HG03354 (cell line): ENCODE measurements around the gene OR2A1.
"Not testable (repeated sequence)": the region's sequence is repeated elsewhere in the genome, so short reads cannot be mapped to it uniquely, and the experiment has no call there.

ENCODE experiments used
- ATAC-seq: cut with Tn5 transposase; IDR thresholded peaks from one replicate; pipeline ENCODE4 v1.9.1; 2021; ENCODE audit warnings: mild to moderate bottlenecking; ENCODE audit not compliant: unreplicated experiment, poor library complexity, severe bottlenecking

OR2A1 gene

DNA sequence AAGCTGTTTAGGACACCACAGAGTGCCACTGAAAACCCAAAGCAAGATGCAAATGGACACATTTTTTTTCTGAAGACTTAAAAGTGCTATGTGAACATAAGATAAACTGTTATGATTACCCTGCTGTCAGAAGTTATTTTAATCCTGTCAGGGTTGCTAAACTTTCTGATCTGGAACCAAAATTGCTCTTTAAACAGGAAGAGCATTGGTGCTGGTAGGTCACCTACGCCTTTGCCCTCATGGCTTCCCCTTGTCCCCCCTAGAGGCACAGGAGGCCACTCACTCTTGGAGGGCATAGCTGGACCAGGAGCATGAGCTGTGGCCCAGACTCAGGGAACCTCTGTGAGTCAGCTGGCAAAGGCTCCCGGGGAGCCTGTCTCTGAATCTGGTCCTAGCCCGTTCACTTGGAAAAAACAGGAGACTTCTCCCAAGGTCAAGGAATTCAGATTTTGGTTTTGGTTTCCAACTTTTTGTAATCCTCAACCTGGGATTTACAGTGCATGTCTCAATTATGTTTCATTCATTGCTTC lies 9.5 kb downstream of the OR2A1 start:
- not testable (repeated sequence) for ATAC-seq

GRCh38 chr7:144323359-144323758 lies 11.1 kb downstream of the OR2A1 start:
- ATAC-seq, result not testable (repeated sequence)

DNA sequence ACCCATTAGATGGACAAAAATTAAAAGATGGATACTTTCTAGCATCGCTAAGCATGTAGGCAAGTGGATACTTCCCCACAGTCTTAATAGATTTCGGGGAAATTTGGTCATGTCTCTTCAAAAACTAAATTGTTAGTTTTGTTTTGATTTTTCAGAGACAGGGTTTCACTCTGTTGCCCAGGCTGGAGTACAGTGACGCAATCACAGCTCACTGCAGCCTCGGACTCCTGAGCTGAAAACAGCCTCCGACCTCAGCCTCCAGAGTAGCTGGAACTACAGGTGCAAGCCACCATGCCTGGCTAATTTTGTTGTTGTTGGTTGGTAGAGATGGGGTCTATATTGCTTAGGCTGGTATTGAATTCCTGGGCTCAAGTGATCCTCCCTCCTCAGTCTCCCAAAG lies 13.6 kb downstream of the OR2A1 start:
- not testable (repeated sequence) for ATAC-seq

GRCh38 chr7:144330044-144330443 lies 17.8 kb downstream of the OR2A1 start:
- ATAC-seq, result not testable (repeated sequence)

DNA sequence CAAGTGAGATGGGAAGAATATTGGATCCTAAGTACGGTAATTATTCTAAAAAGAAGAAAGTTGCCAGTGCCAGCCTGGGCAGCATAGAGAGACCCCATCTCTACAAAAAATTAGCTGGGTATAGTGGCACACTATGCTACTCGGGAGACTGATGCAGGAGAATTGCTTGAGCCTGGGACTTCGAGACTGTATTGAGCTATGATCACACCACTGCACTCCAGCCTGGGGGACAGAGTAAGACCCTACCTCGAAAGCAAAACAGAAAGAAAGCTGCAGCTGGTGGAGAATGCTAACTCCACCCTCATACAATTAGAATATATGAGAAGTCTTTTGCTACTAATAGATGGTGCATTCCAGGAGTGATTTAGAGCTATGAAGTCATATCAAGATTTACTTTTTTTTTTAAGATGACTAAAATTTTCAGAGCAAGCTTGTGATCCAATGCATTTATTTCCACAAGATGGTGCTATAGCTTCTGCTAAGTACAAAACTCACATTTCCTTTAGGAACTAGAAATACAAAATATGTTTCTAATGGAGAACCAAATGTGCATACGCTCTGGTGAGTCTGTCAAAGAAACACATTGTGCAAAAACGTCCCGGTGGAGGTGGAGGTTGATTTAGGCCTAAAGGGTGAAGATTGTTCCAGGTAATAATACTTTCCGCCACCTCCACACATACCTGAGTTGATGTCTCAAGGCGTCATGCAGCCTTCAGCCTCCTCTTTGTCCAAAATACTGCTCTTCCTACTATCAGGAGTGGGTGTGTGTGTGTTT lies 19.2 kb downstream of the OR2A1 start:
- ATAC-seq, result peak; percentile 71

GRCh38 chr7:144331996-144332288 lies 19.7 kb downstream of the OR2A1 start:
- not testable (repeated sequence) for ATAC-seq

- ATAC-seq, result peak; percentile 34
These were observed 36.4 kb downstream of the OR2A1 start for GRCh38 chr7:144348625-144349024.

DNA sequence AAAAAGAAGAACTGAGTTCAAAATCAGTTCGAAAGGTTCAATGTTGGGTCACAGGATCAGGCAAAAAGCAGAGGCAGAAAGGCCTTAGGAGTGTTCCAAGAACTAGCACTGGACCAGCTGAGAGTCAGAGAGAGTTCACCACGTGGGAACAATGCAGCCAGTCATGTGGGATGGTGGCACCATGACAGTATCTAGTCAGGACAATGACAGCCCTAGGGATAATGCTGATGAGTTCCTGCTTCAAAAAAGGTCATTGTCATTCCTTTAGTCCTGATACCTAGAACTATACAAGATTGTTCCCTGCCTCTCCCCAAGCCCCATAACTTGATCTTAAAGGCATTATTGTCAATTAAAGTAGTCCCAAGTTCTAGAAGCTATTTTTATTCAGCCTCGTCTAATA lies 39.4 kb downstream of the OR2A1 start:
- not testable (repeated sequence) for ATAC-seq

DNA sequence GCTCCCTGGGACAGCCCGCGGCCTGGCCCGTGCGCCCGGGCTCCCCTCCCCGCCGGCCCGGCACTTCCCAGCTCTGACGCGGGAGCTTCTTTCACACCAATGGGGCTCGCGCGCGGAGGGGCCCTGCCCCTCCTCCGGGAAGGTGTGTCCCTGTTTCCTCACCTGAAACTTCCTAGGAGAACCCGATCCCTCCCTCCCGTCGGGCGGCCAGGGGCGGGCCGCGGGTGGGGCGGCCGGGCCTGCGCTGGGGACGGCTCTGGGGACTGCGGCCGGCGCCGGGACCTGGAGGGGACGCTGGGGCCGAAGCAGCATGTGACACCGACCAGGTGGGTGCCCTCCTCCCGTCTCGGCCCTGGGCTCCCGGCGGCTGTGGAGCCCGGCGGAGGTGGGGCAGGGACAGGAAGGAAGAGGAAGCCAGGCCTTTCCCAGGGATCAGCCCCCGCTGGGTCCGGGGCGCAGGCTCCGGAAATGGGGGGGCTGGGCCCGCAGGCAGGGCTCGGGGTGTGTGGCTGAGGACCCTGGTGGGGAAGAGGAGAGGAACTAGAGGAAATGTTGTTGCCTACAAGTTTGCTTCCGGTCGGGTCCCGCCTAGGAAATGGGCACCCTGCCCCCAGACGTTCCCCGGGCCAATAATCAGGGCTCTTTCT lies 43.1 kb downstream of the OR2A1 start, which contains the start of gene ARHGEF5:
ARHGEF5 (plus strand) TSS at position 227 of the 647 bp plus-strand sequence. CDS start 7,268 bp downstream, outside the sequence.
- ATAC-seq, result peak; percentile 79

DNA sequence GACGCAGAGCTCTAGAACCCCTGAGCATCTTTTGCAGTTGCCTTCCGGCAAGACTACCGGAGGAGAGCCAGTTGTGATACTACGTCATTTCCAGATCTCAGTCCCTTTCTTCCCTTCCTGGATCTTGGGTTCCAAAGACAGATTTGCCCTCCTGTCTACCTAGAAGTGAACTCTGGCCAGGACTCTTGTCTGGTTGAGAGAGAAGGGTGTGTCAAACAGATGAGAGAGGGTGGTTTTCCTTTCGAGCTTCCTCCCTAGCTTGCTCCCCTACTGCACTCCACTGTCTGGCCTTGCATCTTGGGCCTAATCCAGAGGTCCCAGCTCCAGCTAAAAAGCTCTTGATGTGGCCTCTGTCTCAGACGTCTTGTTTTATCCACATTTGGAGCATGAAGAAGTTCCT lies 44.0 kb downstream of the OR2A1 start:
- ATAC-seq, result not testable (repeated sequence)

DNA sequence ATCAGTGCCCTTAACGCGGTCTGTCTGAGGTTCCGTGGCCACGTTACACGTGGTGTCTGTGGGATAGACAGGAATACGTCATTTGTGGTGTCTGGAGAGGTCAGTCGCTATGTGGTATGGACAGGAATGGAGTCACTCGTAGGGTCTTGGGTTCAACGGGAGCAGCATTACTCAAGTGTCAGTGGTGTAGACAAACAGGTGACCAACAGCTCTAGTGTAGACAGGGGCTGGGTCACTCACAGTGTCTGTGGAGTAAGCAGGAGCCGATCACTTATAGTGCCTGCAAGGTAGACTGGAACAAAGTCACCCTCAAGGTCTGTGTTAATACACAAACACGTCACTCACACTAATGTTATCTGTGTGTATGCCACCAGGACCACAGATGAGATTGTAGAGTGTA lies 44.6 kb downstream of the OR2A1 start:
- ATAC-seq, result not testable (repeated sequence)

DNA sequence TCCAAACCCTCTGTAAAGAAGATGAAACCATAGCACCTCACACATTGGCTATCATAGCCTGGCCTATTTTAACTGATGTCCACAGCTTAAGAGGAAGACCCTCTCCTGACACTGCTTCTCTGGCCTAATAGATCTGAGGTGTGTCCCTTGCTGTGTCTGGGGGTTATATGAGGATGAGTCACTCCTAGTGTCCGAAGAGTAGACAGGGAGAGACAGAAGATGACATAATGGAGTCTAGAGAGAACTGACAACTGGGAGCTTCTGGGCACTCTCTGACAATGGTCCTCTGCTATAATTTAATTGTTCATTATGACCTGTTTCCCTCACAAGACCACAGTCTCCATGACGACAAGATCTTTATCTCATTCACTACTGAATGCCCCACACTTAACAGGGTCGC lies 49.8 kb downstream of the OR2A1 start:
- ATAC-seq, result not testable (repeated sequence)

DNA sequence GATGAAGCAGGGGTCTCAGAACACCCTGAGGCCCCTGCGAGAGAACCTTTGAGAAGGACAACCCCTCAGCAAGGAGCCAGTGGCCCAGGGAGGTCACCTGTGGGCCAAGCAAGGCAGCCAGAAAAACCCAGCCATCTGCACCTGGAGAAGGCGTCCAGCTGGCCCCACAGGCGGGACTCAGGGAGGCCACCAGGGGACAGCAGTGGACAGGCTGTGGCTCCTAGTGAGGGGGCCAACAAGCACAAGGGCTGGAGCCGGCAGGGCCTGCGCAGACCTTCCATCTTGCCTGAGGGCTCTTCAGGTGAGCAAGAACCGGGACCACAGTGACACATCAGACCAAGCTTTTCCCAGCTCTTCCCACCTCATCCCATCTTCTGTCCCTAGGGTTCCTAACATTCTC lies 53.3 kb downstream of the OR2A1 start:
- not testable (repeated sequence) for ATAC-seq

- ATAC-seq, result not testable (repeated sequence)
These were observed 55.0 kb downstream of the OR2A1 start for GRCh38 chr7:144367250-144367649.

DNA sequence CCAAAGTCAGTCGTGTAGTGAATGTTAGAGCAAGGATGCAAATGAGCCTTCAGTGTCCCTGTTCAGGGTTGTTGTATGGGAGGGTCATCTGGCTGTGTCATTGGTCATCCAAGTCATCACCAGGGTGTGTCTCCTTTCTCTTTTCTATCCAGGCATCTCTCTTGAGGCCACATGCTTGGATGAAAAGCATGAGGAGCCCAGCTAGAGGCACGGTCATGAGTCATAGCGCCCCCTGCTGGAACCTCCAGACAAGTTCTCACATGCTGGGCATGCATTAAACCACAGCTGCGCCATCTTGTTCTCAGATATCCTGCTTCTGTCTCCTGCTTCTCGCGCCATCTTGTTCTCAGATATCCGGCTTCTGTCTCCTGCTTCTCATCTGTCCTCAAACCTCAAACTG lies 57.0 kb downstream of the OR2A1 start:
- ATAC-seq, result peak; percentile 54
